Lung (tissue), 12 donors: ENCODE results near the gene EPHA7. TPM values are rescaled to one million over a fixed set of nuclear protein-coding genes. Genes with fewer than 3 reads are reported as not detected.
A peak's percentile ranks its signal among the peaks of the same experiment; 100 is the strongest.

Source experiments
- ATAC-seq: fragments of 200-7000 bp; cut with Tn5 transposase; one replicate; pipeline ENCODE4 v1.9.1; 2020; ENCODE audit warnings: moderate number of reproducible peaks; ENCODE audit not compliant: insufficient read depth, low FRiP score
- DNase-seq, 3 donors: peaks; one replicate each; pipeline ENCODE4 v3.0.0-alpha.2; 2013 to 2017
- H3K27ac ChIP-seq, 2 donors: one replicate each; pipeline ENCODE4 v1.5.1; 2013; ENCODE audit warnings: mild to moderate bottlenecking in 2 of 2, moderate library complexity in 2 of 2, control low read depth in 1 of 2, inconsistent platforms in 1 of 2, low read depth in 1 of 2, low read length in 1 of 2
- H3K27me3 ChIP-seq, 3 donors: one replicate each; pipeline ENCODE4 v1.5.1; 2013; ENCODE audit warnings: low read length in 2 of 3; ENCODE audit not compliant: control insufficient read depth in 3 of 3, insufficient read depth in 3 of 3
- H3K36me3 ChIP-seq, 4 donors: one replicate each; pipeline ENCODE4 v1.5.1; 2013; ENCODE audit warnings: low read length in 4 of 4, mild to moderate bottlenecking in 1 of 4, moderate library complexity in 1 of 4; ENCODE audit not compliant: control insufficient read depth in 4 of 4, insufficient read depth in 4 of 4
- H3K4me1 ChIP-seq, 5 donors: one replicate each; pipeline ENCODE4 v1.5.1; 2013; ENCODE audit warnings: low read length in 5 of 5, mild to moderate bottlenecking in 2 of 5, moderate library complexity in 1 of 5; ENCODE audit not compliant: control insufficient read depth in 5 of 5, insufficient read depth in 5 of 5
- H3K4me3 ChIP-seq: one replicate; pipeline ENCODE4 v1.5.1; 2013; ENCODE audit warnings: mild to moderate bottlenecking, control low read depth, moderate library complexity
- H3K9ac ChIP-seq, 2 donors: one replicate each; pipeline ENCODE4 v1.5.1; 2013; ENCODE audit warnings: low read length in 2 of 2, control low read depth in 1 of 2; ENCODE audit not compliant: insufficient read depth in 1 of 2
- H3K9me3 ChIP-seq, 4 donors: one replicate each; pipeline ENCODE4 v1.5.1; 2013; ENCODE audit warnings: low read length in 3 of 4, mild to moderate bottlenecking in 1 of 4, moderate library complexity in 1 of 4; ENCODE audit not compliant: control insufficient read depth in 4 of 4, insufficient read depth in 3 of 4
- CTCF ChIP-seq: IDR thresholded peaks from 2 replicates; pipeline ENCODE4 v1.5.1; 2012; ENCODE audit warnings: mild to moderate bottlenecking; ENCODE audit errors: control extremely low read depth, extremely low read depth
- WGBS, 2 donors: extraction: QIAGEN DNeasy Blood & Tissue Kit; methylation state at CpG; one replicate each; pipeline ENCODE4 v1.1.7; 2013; 5-methylcytosine and 5-hydroxymethylcytosine counted together
- polyA plus RNA-seq, 2 donors: library from polyadenylated mRNA; stranded (reverse); fragments of 200-250 nt; gene quantifications; one replicate each; pipeline ENCODE4 v1.2.1, GENCODE V29; 2013
- total RNA-seq, 2 donors: library from RNA; depleted of rRNA in 1 of 2; stranded (reverse); fragments of >200 nt in 1 of 2; gene quantifications; one replicate each; pipeline ENCODE4 v1.2.1, GENCODE V29; 2014 to 2021
- donor health status: control.
- donor health status: control.
- donor health status: Bipolar disorder and iron deficiency.
- donor health status: healthy.
- donor health status: DM: yes; HTN: yes; CAD: no.

EPHA7 gene
- total and polyA plus RNA-seq, 4 donors: 0.06 to 6.3 (median 0.62) TPM

DNA sequence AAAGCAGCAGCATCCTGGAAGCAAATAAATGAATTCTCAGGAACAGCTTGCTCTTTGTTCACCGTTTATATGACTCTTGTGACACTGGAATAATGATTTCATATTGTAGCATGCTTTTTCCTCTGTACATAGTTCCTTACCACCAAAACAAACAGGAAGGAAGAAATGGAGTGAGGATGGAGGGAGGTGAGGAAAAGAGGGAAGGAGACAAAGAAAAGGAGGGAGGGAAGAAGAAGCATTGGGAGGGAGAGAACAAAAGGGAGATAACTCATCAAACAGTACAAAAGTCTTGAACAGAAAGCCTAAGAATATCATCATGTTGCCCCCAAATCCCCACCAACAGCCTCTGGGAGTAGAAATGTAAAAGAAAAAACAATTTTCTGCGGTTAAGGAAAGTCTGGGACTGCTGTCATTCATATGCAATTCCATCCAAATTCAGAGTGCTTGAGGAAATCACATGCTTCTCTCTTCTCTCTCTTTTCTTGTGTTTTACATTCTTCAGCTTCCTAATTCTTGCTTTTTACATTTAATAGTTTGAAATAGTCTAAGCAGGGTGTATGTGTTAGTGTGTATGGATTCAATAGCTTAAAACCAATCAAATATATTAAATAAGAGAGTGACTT is 81.5 kb downstream of the EPHA7 start:
- no peaks in the 10 kb centered on the region for H3K27me3 ChIP-seq
- no peak overlapping the region for H3K4me3 ChIP-seq
- WGBS, 2 donors: 59 to 62% methylated on average over 2 of the region's 2 CpGs
- H3K27ac ChIP-seq: no peak overlapping the region
- H3K9ac ChIP-seq: no peak overlapping the region
- H3K36me3 ChIP-seq: no peaks in the 10 kb centered on the region
- no peak for ATAC-seq
- H3K4me1 ChIP-seq: no peaks in the 10 kb centered on the region
- no peak for DNase-seq
- TF ChIP-seq CTCF: no peak
- no peaks in the 10 kb centered on the region for H3K9me3 ChIP-seq

- no peak overlapping the region for H3K4me3 ChIP-seq
- DNase-seq (peak in 1 of 3 donors; percentile 25), ATAC-seq (no peak)
- H3K27me3 ChIP-seq: no peaks in the 10 kb centered on the region
- no peak overlapping the region for H3K27ac ChIP-seq
- no peak for TF ChIP-seq CTCF
- no peaks in the 10 kb centered on the region for H3K9me3 ChIP-seq
- no peak overlapping the region for H3K9ac ChIP-seq
- no peaks in the 10 kb centered on the region for H3K36me3 ChIP-seq
- peaks cover 0 to under 1% (median 0%) of the 10 kb centered on the region in 5 donors for H3K4me1 ChIP-seq
- WGBS, 2 donors: 84 to 96% methylated on average over 1 of the region's 1 CpG
Observed at GRCh38 chr6:93337014-93337413, 82.3 kb downstream of the EPHA7 start.

DNA sequence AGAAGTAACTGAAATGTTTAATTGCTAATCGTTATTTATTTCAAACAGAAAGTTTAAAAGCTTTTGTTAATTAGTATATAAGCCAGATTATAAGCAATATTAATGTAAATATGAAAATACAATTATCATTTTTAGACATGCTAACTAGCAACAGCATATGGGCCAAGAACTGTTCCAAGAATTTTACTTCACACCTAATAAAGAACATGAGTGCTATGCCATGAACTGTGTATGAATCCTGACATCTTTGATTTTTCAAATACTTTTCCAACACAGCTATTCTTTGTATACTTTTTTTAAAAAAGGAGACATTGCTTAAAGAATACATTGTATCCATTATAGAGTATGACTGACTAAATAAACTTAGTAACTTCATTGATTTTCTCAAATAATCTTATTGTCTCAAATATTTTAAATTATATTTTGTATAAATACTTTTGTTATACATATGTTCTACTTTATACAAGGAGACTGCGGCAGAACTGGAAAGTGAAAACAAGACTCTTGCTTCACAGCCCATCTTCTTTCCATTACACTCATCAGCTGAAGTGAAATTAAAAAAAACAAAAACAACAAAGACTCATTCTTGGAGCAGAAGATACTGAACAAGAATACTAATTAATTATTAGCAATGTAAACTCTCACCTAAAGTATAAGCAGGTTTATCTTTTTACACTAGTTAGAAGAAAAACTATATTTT is 89.9 kb downstream of the EPHA7 start:
- Histone ChIP-seq H3K9me3 (no peaks in the 10 kb centered on the region), H3K27ac (no peak overlapping the region), H3K9ac (no peak overlapping the region), H3K4me3 (no peak overlapping the region), H3K27me3 (no peaks in the 10 kb centered on the region), H3K36me3 (no peaks in the 10 kb centered on the region), H3K4me1 (peaks cover 0 to 13% (median 4%) of the 10 kb centered on the region in 5 donors)
- no peak for ATAC-seq
- TF ChIP-seq CTCF: no peak
- WGBS, 2 donors: 75% methylated on average over 2 of the region's 2 CpGs
- DNase-seq: peak in 2 of 3 donors; percentile 76 to 80
